DND-41 (cell line): Measurements from ENCODE around the gene ZFHX3.

Experiments used
- ATAC-seq: fragments of 200-7000 bp; cut with Tn5 transposase; 3 replicates; pipeline ENCODE4 v1.9.1; 2021; ENCODE audit warnings: low read depth; ENCODE audit not compliant: insufficient read depth
- DNase-seq: peaks from one replicate; pipeline ENCODE4 v3.0.0-alpha.2; 2020
- H2AFZ ChIP-seq: 2 replicates; pipeline ENCODE4 v1.6.0; 2012; ENCODE audit warnings: low read depth, low read length
- H3K27ac ChIP-seq: 2 replicates; pipeline ENCODE4 v1.5.1; 2012; ENCODE audit warnings: low read length, inconsistent platforms
- H3K27me3 ChIP-seq: fragments of 200-600 bp; sonication (generic); 2 replicates; pipeline ENCODE4 v1.6.0; 2012; ENCODE audit warnings: low read length, mild to moderate bottlenecking, inconsistent platforms; ENCODE audit not compliant: insufficient read depth, poor library complexity
- H3K36me3 ChIP-seq: 2 replicates; pipeline ENCODE4 v1.5.1; 2012; ENCODE audit warnings: low read length, inconsistent platforms; ENCODE audit not compliant: insufficient read depth
- H3K4me1 ChIP-seq: 2 replicates; pipeline ENCODE4 v1.5.1; 2012; ENCODE audit warnings: mild to moderate bottlenecking, low read length; ENCODE audit not compliant: insufficient read depth
- H3K4me2 ChIP-seq: 2 replicates; pipeline ENCODE4 v1.6.0; 2012; ENCODE audit warnings: mild to moderate bottlenecking, moderate library complexity, low read length, inconsistent platforms; ENCODE audit not compliant: insufficient read depth
- H3K4me3 ChIP-seq, 2 experiments: fragments of 200-600 bp in 1 of 2; shearing (Covaris generic) in 1 of 2; 2 replicates each; pipeline ENCODE4 v1.5.1; 2012 to 2016; ENCODE audit warnings: inconsistent platforms in 2 of 2, low read length in 2 of 2, mild to moderate bottlenecking in 2 of 2, low read depth in 1 of 2, moderate library complexity in 1 of 2
- H3K79me2 ChIP-seq: 2 replicates; pipeline ENCODE4 v1.6.0; 2012; ENCODE audit warnings: low read length, inconsistent platforms; ENCODE audit not compliant: insufficient read depth
- H3K9ac ChIP-seq: 2 replicates; pipeline ENCODE4 v1.6.0; 2012; ENCODE audit warnings: low read depth, mild to moderate bottlenecking, inconsistent platforms, low read length, moderate library complexity
- H3K9me3 ChIP-seq: 2 replicates; pipeline ENCODE4 v1.5.1; 2012; ENCODE audit warnings: low read length, moderate library complexity, mild to moderate bottlenecking, inconsistent platforms; ENCODE audit not compliant: insufficient read depth, severe bottlenecking
- H4K20me1 ChIP-seq: 2 replicates; pipeline ENCODE4 v1.6.0; 2012; ENCODE audit warnings: low read length; ENCODE audit not compliant: insufficient read depth
- EZH2 ChIP-seq: IDR thresholded peaks from 3 replicates; pipeline ENCODE4 v1.6.1; 2012; ENCODE audit warnings: borderline replicate concordance, low read depth, mild to moderate bottlenecking, moderate library complexity, low read length, inconsistent platforms; ENCODE audit not compliant: severe bottlenecking
- TF ChIP-seq, protein P1 (sequence below): IDR thresholded peaks from 2 replicates; pipeline ENCODE4 v1.5.1; 2012; ENCODE audit warnings: borderline replicate concordance, low read length, moderate library complexity, mild to moderate bottlenecking; ENCODE audit not compliant: poor library complexity, severe bottlenecking; ENCODE audit errors: extremely low read depth

Gene ZFHX3

DNA sequence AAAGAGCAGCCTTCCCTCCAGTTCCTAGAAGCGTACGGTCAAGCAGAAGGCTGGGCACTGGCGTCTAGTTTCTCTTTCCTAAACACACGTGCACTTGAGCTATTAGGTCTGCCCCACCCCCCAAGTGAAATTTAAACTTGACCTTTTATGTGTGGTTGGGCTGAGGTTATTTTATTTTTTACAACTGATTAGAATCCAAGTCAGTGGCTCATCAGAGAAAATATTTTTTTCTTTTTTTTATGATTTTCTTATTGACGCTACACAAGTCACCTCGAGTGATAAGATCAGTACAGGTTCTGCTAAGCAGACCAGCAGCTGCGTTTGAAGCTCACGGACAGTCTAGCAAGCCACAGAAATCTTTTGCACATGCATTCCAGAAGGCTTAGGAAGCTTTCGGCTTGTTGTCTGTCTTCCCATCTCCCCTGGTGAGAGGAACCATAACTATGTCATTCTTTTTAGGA, 95.1 kb downstream of the ZFHX3 start:
- no peaks in the 10 kb centered on the region for H3K79me2 ChIP-seq
- no peak overlapping the region for H3K4me2 ChIP-seq
- TF ChIP-seq, protein P1, sequence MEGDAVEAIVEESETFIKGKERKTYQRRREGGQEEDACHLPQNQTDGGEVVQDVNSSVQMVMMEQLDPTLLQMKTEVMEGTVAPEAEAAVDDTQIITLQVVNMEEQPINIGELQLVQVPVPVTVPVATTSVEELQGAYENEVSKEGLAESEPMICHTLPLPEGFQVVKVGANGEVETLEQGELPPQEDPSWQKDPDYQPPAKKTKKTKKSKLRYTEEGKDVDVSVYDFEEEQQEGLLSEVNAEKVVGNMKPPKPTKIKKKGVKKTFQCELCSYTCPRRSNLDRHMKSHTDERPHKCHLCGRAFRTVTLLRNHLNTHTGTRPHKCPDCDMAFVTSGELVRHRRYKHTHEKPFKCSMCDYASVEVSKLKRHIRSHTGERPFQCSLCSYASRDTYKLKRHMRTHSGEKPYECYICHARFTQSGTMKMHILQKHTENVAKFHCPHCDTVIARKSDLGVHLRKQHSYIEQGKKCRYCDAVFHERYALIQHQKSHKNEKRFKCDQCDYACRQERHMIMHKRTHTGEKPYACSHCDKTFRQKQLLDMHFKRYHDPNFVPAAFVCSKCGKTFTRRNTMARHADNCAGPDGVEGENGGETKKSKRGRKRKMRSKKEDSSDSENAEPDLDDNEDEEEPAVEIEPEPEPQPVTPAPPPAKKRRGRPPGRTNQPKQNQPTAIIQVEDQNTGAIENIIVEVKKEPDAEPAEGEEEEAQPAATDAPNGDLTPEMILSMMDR = no peak
- no peak for TF ChIP-seq EZH2
- H3K27ac ChIP-seq = no peak overlapping the region
- no peak for DNase-seq
- H3K36me3 ChIP-seq = peaks cover 9% of the 10 kb centered on the region
- H3K9ac ChIP-seq = no peak overlapping the region
- H3K4me3 ChIP-seq = no peak overlapping the region
- peaks cover 5% of the 10 kb centered on the region; the same call in 1 of the 2 replicates for H4K20me1 ChIP-seq
- ATAC-seq = no peak
- H3K9me3 ChIP-seq = no peaks in the 10 kb centered on the region
- no peaks in the 10 kb centered on the region for H3K4me1 ChIP-seq
- no peak overlapping the region for H2AFZ ChIP-seq
- no peaks in the 10 kb centered on the region for H3K27me3 ChIP-seq

DNA sequence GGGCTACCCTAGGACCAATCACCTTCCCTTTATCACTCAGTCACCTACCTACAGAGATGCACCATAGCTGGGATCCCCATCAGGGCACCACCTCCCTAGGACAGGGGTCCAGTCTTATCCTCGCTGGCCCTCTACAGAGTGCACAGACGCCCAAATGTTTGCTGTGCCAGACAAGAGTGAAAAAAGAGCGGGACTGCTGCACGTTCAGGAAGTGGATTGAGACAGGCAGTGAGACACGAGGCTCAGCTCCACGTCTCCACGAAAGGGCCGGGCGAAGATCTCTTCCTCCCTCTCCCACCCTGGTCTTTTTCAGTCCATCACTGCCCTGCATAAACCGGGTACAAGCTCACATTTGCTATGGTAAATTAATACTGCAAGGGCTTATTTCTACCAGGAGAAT, 95.5 kb downstream of the ZFHX3 start:
- DNase-seq (no peak), ATAC-seq (no peak)
- Histone ChIP-seq H3K79me2 (no peaks in the 10 kb centered on the region), H3K4me1 (no peaks in the 10 kb centered on the region), H3K4me2 (no peak overlapping the region), H3K36me3 (peaks cover 9% of the 10 kb centered on the region), H2AFZ (no peak overlapping the region), H3K9me3 (no peaks in the 10 kb centered on the region), H3K9ac (no peak overlapping the region), H3K27ac (no peak overlapping the region), H3K27me3 (no peaks in the 10 kb centered on the region), H3K4me3 (no peak overlapping the region), H4K20me1 (peaks cover 5% of the 10 kb centered on the region; the same call in 1 of the 2 replicates)
- no peak for TF ChIP-seq EZH2
- TF ChIP-seq, protein P1 = no peak

- ATAC-seq = no peak
- no peak overlapping the region for H3K27ac ChIP-seq
- no peaks in the 10 kb centered on the region for H3K79me2 ChIP-seq
- no peaks in the 10 kb centered on the region for H3K27me3 ChIP-seq
- TF ChIP-seq, protein P1 = no peak
- no peak for TF ChIP-seq EZH2
- H3K4me2 ChIP-seq = no peak overlapping the region
- no peaks in the 10 kb centered on the region for H3K4me1 ChIP-seq
- peaks cover 5% of the 10 kb centered on the region; the same call in 1 of the 2 replicates for H4K20me1 ChIP-seq
- no peak for DNase-seq
- peaks cover 9% of the 10 kb centered on the region for H3K36me3 ChIP-seq
- no peak overlapping the region for H2AFZ ChIP-seq
- H3K9ac ChIP-seq = no peak overlapping the region
- H3K9me3 ChIP-seq = no peaks in the 10 kb centered on the region
- no peak overlapping the region for H3K4me3 ChIP-seq
Measured at GRCh38 chr16:72951916-72952315, 96.0 kb downstream of the ZFHX3 start.

DNA sequence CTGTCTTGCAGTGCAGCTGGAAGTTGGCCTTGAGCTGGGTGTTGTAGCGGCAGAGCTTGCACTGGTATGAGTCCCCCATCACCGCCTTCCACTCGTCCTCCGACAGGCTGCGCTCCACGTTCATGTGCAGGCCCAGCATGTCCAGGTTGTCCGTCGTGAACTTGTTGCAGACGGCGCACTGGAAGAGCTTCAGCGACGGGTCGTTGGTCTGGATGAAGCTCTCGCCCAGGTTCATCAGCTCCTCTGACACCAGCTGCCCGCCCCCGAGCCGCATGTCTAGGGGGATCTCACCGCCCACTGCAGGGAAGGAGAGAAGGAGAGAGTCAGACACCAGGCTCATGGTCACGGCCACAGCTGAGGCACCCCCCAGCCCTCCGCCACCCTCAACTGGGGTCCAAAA, 97.3 kb downstream of the ZFHX3 start:
- Histone ChIP-seq H3K4me1 (no peaks in the 10 kb centered on the region), H3K9me3 (no peaks in the 10 kb centered on the region), H3K4me3 (no peak overlapping the region), H3K27me3 (no peaks in the 10 kb centered on the region), H3K79me2 (no peaks in the 10 kb centered on the region), H2AFZ (no peak overlapping the region), H3K4me2 (no peak overlapping the region), H3K27ac (no peak overlapping the region), H3K9ac (no peak overlapping the region), H3K36me3 (peaks cover 9% of the 10 kb centered on the region), H4K20me1 (peaks cover 5% of the 10 kb centered on the region; the same call in 1 of the 2 replicates)
- ATAC-seq (no peak), DNase-seq (no peak)
- TF ChIP-seq, protein P1 = no peak
- no peak for TF ChIP-seq EZH2
